ENCODE results near the gene ASCL2. TPM values are rescaled to one million over a fixed set of nuclear protein-coding genes. Genes with fewer than 3 reads are reported as not detected.

The ASCL2 gene
- total RNA-seq, 1 donor = not detected

DNA sequence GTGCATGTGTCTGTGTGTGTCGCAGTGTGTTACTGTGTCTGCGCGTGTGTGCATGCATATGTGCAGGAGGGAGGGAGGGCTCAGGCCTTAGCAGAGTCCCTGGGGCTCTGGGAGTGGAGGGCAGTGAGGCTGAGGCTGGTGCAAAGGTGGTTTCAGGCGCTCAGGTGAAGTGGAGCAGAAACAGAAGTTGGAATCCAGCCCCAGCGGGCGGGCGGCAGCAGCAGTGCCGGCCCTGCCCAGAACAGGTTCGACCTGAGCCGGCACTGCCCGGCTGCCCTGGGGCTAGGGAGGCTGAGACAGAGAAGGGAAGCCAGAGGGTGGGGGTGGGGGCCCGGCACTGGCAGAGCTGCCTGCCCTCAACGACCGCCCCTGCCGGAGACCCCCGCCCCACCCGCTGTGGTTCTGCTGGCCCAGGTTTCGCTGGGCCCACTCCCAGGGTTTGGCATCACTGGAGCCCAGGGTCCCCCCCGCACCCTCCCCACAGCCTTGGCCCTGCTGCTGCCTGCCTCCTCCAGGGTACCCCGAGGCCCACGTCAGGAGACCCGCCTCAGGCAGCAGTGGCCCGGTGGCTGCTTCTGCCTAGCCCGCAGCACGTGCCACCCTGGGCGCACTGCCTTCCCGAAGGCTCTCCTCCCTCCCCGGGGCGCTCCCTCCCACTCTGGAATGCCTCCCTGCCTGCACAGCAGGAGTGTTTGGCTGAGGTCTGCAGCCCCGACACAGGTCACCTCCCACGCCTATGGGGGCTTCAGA, 13.3 kb downstream of the ASCL2 start:
- DNase-seq (ENCODE audit: low read depth) = no peak
- H3K4me3 ChIP-seq (ENCODE audit: low read depth, low read length) = no peak overlapping the region
- TF ChIP-seq, protein P1, sequence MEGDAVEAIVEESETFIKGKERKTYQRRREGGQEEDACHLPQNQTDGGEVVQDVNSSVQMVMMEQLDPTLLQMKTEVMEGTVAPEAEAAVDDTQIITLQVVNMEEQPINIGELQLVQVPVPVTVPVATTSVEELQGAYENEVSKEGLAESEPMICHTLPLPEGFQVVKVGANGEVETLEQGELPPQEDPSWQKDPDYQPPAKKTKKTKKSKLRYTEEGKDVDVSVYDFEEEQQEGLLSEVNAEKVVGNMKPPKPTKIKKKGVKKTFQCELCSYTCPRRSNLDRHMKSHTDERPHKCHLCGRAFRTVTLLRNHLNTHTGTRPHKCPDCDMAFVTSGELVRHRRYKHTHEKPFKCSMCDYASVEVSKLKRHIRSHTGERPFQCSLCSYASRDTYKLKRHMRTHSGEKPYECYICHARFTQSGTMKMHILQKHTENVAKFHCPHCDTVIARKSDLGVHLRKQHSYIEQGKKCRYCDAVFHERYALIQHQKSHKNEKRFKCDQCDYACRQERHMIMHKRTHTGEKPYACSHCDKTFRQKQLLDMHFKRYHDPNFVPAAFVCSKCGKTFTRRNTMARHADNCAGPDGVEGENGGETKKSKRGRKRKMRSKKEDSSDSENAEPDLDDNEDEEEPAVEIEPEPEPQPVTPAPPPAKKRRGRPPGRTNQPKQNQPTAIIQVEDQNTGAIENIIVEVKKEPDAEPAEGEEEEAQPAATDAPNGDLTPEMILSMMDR (IDR thresholded peaks at IDR 0.05; ENCODE audit: insufficient read depth, low read depth, low read length) = no peak

DNA sequence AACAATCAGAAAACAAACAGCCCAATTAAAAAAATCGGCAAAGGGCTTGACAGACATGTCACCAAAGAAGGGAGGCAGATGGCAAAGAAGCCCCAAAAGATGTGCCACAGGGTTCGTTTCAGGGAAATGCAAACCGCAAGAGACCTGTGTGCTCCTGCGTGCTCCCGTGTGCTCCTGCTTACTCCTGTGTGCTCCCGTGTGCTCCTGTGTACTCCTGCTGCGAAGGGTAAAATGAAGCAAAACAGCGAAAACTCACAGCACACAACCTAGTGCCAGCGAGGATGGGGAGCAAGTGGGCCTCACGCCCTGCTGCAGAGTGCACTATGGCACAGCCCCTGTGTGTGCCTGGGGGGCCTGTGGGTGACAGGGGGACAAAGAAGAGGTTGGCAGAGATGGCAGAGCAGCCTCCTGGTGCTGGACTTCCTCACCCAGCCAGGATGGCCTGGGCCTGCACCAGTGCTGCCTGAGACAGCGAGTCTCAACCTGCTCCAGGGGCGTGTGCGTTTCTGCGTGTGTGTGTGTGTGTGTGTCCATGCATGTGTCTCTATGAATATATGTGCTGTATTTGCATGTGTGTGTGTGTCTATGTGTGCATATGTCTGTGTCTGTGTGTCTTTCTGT, 14.0 kb downstream of the ASCL2 start:
- TF ChIP-seq, protein P1 (IDR thresholded peaks at IDR 0.05; ENCODE audit: insufficient read depth, low read depth, low read length) = no peak
- no peak for DNase-seq (ENCODE audit: low read depth)
- no peak overlapping the region for H3K4me3 ChIP-seq (ENCODE audit: low read depth, low read length)

DNA sequence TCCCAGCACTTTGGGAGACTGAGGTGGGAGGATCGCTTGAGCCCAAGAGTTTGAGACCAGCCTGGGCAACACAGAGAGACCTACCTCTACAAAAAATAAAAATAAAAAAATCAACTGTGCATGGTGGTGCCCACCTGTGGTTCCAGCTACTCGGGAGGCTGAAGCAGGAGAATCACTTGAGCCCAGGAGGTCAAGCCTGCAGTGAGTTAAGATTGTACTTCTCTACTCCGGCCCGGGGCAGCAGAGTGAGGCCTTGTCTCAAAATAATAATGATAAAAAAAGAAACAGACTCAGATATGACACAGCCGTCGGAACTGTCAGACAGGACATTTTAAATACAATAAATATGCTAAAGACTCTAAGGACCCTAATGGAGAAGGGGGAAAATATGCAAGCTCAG, 18.4 kb downstream of the ASCL2 start:
- TF ChIP-seq, protein P1 (IDR thresholded peaks at IDR 0.05; ENCODE audit: insufficient read depth, low read depth, low read length) = no peak
- no peak for DNase-seq (ENCODE audit: low read depth)
- H3K4me3 ChIP-seq (ENCODE audit: low read depth, low read length) = no peak overlapping the region

DNA sequence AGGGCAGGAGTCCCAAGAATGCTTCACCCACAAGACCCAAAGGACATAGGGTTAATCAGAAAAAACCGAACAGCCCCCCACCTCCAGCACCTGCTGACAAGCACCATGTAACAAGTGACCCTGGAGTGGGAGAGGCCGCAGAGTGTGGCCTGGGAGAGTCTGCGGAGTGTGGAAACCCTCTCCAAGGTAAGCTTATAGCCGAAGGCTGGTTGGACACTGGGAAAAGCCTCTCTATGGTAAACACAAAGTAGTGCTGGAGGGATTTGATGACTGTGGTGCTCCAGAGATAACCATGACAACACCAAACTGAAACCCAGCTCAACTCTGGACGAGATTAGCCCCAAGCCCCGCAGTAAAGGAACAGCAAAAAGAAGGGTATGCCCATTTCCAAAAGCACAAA, 19.2 kb downstream of the ASCL2 start:
- no peak for DNase-seq (ENCODE audit: low read depth)
- TF ChIP-seq, protein P1 (IDR thresholded peaks at IDR 0.05; ENCODE audit: insufficient read depth, low read depth, low read length) = no peak

DNA sequence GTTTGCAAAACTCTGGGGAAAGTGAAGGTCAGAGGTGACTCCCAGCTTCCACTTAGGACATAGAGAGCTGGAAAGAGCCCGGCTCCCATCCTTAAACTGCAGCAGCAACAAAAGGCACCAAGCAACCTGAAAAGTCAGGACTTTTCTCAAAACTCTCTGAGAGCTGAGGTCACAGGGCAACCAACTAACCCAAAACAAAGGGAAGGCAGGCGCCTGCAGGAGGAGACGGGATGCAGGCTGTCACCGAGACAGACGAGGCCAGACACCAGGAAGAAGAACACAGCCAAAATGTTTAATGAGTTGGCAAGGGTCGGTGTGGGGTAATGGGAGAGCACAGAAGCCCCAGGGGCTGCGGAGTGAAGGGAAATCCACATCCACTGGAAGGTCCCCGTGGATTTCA, 19.9 kb downstream of the ASCL2 start:
- H3K4me3 ChIP-seq (ENCODE audit: low read depth, low read length) = no peak overlapping the region
- TF ChIP-seq, protein P1 (IDR thresholded peaks at IDR 0.05; ENCODE audit: insufficient read depth, low read depth, low read length) = no peak
- DNase-seq (ENCODE audit: low read depth) = no peak

More for the DNA sequence above, 19.2 kb downstream of the ASCL2 start:
- no peak overlapping the region for H3K4me3 ChIP-seq (ENCODE audit: low read depth, low read length)

DNA sequence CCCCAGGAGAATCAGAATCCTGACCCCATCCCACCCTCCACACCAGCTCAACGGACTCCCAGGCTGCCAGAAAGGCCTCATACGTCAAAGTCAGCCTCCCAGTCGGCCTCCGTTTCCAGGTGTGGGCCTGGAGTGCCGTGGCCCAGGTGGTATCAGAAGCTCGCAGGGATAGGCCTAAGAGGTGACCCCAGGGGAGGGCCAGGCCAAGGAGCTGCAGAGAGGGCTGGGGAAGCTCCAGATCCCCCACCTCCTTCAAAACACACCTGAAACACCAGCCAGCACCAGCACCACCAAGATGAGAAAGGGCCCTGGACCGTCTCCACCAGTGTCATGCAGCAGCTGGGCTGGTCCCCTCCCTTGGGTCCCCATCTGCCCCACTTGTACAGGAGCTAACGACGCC, 20.3 kb downstream of the ASCL2 start:
- TF ChIP-seq, protein P1 (IDR thresholded peaks at IDR 0.05; ENCODE audit: insufficient read depth, low read depth, low read length) = no peak
- no peak for DNase-seq (ENCODE audit: low read depth)
- H3K4me3 ChIP-seq (ENCODE audit: low read depth, low read length) = no peak overlapping the region
